Stimulated activated CD8-positive, alpha-beta memory T cell treated with anti-CD3 and anti-CD28 coated beads, Interleukin-4, amount 100 ng/mL, for 24 hours (primary cell): ENCODE results near the gene PPP1R14B.

Experiments used
- DNase-seq: peaks from one replicate; pipeline ENCODE4 v3.0.0-alpha.2; 2020; ENCODE audit warnings: low read depth

Gene PPP1R14B

DNA sequence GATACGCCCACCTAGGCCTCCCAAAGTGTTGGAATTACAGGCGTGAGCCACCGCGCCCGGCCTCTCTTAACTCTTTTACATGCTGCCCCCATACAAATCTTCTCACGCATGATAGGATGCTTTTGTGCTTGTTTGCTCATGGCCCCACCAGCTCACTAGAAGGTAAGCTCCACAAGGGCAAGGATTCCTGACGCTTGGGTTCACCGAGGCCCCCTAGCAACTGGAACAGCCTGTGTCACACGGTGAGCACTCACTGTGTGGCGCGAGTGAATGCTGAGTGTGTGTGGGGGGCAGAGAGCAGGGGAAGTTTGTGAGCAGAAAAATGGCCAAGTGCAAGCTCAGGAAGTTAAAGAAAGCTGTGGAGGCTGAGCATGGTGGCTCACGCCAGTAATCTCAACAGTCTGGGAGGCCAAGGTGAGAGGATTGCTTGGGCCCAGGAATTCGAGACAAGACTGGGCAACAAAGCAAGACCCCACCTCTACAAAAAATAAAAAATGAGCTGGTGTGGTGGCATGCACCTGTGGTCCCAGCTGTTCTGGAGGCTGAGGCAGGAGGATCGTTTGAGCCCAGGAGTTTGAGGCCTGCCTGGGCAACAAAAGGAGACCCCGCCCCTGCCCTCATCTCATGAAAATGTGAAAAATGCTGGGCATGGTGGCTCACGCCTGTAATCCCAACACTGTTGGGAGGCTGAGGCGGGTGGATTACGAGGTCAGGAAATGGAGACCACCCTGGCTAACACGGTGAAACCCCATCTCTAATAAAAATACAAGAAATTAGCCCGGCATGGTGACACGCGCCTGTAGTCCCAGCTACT, 35.4 kb upstream of the PPP1R14B start:
- DNase-seq, result no peak

DNA sequence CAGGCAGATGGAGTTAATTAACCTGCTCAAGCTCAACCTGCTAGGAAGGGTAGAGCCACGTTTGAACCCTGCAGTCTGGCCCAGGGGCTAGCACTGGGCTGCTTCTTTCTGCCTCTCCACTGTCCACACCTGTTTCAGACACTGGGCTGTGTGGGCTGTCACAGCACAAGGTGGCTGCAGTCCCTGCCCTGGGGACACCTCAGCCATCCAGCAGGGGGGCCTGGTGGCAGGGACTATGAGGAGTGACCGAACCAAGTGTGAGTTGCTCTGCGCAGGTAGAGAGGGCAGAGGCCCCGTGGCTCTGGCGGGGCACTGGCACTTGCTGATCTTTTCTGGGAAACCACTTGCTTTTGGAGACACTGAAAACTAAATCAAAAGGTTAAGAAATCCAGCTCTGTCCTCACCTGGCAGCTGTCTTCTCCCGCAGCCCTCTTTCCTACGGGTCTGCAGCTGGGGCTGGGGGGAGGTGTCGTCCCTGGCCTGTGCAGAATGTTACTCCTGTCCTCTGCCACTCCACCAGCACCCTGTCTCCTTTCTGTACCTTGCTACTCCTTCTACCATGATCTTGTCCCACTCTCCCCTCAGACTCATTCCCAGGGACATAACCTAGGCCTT, 31.9 kb upstream of the PPP1R14B start:
- DNase-seq, result no peak

DNA sequence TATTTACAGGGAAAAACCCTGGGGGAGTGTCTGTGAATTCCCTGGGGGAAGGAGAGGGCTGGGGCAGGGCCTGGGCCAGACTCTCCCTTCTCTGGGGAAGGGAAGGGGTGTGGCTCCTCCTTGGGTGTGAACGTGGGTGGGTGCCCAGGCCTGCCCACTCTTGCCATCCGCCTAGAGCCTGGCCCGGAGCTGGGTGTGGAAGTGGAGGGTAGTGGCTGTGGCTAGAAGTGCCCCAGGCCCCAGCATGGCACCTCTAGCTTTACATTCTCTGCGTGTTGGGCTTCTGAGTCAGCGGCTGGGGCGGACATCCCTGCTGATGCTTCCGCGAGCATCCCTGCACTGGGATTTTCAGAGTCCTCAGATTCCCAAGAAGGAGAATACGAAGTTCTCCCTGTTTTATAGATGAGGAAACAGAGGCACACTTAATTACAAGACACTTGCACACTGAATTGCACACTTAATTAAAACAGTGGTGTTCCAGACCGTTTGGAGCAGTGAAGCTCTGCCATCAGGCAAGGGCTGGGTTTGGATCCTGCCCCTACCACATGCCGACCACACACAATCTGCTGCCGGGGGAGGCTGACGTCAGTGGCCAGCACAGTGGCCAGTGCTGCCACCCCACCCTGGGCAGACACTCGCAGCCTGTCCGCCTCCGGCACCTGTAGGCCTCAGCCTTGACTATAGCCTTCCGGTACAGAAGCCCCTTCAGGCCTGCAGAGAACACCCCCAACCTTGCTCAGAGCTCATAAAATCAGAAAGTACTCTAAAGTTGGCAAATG, 30.1 kb upstream of the PPP1R14B start:
- DNase-seq, result no peak

DNA sequence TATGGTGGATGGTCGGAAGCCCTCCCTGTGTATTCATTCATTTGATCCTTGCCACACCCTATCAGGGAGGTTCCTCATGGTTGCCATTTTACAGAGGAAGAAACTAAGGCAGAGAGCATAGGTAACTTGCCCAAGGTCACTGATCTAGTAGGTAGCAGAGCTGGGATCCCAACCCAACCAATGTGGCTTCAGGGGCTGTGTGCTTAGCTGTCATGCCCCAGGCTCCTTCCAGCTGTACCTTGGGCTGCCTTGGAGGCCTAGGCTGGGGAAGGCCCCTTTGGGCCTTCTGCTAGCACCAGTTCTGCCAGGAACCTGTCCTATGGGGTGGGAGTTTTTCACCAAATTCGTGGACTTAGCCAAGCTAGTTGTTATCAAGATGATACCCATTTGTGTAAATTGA, 29.1 kb upstream of the PPP1R14B start:
- DNase-seq, result no peak

DNA sequence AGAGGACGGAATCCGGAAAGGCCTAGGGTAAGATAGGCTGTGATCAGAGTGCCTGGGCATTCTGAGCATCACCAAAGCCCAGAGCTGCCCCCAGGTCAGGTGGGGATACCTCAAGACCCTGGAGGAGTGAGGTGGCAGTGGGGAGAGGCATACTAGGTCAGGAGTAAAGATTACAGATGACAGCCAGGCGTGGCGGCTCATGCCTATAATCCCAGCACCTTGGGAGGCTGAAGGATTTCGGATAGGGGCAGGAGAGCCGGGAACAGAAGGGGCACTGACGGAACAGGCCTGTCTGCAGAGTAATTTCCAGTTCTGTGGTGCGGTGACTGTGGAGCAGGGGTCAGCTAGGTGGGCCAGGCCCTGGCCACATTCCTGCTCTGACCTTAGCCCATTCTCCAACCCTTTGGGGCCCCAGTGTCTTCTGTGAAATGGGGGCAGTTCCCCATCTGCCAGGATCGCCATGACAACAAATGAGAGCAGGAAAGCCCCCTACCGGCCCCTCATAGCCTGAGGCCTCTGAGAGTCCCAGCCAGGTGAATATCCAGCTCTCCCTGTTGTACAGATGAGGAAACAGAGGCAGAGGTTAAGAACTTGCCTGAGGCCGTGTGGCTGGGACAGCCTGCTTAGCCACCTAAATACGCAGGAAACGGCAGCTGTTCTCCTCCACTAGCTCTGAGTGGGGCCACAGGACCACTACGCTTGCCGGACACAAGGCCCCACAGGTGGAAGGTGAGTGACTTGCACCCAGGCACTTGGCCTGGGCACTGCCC, 28.5 kb upstream of the PPP1R14B start:
- DNase-seq, result no peak

DNA sequence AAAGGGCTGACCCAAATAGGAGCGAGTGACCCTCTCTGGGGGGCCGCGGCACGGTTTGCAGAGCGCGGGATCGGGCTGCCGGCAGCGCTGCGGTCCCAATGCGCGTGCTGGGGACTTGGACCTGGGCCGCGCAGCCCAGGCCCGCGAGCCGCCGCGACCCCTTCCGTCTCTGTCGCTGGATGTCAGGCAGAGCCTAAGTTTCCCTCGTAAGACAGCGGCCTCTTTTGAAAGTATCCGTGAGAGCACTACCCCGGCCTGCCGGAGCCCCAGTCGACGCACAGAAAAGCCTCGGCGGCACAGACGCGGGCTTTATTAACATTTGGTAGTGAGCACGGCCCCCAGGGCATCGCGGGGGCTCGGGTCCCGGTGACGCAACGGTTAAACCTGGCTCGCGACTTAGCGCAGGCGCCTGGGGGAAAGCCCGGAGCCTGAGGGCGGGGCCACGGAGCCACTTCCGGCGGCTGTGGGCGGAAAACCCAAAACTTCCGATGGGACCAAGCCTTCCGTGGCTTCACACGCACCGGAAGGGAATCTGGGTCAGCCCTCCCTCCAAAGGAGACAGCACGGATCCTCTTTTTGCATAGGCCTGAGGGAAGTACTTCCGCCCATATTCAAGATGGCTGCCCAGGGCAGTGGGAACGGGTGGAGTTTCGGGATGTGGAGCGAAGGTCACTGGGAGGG, 22.9 kb upstream of the PPP1R14B start:
- peak; percentile 97 for DNase-seq

DNA sequence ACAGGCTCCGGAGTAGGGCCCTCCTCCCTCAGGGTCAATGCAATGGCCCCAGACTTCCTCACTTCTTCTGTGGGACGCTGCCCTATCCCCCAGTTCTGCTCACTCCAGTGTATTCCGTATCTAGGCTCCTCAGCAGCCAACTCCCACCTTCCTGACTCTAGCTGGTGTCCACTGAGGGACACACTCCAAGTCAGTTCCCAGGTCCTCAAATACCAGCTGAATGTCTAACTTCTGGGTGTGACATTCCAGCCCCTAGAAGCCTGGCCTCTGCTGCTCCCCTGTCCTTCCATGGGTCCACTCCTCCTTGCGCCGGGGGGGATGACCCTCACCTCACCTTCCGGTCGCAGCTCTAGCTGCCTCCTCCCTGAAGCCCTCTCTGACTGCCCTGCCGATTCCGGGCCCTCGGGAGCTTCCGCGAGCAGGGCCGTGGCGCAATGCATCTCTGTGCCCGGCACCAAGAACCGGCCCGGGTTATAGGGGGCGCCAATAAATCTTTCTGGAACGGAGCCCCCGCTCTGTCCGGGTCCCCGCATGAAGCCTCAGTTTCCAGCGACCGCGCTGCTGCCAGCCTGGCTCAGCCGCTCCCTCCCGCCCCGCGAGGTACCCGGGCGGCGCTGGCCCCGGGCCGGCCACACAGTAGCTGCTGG, 22.3 kb upstream of the PPP1R14B start:
- peak; percentile 35 for DNase-seq

DNA sequence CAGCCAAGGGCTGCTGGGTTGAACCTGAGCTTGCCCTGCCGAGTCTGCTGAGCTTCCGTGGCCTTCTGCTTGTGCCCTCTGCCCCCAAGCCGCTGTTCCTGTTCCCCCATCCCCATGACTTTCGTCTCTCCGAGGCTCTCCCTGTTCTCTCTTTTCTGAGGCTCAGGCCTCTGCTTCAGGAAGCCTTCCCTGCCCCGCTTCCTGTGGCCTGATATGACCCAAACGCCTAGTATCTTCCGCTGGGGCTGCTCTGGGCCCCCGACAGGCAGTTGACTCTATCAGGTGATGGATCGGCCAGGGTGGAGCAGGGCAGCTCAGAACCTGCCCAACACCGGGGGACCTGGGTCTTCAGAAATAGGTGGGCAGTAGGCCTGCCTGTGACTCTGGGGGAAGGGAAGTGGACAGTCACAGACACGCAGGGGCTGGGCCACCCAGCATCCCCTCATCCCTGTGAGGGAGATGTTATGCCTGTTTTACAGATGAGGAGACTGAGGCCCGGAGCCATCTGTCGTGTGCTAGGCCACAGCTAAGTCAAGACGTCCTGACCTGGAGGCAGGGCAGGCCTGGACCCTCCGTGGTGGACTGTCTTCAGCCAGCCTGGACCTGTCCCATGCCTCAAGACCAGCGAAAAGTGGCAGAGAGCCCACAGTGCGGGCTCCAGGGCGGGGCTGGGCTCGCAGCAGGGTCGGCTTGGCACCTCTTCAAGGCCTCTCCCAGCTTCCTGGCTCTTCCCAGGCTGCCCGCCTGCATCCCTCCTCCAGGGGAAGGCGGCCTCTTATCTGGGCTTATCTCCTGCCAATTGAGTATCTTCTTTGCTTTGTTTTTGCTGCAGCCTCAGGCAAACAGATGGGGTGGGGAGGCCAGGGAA, 21.5 kb upstream of the PPP1R14B start:
- DNase-seq, result no peak

DNA sequence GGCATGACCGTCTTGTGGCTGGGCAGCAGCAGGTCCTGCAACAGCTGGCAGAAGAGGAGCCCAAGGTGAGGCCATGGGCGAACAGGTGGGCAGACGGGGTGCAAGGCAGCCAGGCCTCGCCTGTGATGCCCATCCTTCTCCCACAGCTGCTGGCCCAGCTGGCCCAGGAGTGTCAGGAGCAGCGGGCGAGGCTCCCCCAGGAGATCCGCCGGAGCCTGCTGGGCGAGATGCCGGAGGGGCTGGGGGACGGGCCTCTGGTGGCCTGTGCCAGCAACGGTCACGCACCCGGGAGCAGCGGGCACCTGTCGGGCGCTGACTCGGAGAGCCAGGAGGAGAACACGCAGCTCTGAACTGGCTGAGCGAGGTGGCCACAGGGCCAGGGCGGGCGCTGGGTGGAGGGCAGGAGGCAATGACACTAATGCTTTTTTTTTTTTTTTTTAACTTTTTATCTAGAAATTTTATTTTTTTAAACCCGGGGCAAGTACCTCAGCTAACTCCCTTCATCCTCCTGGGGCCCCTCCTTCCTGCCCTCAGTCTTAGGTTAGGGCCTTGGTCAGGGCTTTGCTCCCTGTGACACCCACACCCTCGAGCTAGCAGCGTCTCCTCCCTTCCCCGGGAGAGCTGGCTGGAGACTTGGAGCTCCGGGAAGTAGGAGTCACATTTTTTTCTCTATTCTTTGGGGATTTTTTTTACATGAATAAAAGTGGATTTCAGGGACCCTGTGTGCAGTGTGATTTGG, 20.6 kb upstream of the PPP1R14B start:
- DNase-seq, result no peak

DNA sequence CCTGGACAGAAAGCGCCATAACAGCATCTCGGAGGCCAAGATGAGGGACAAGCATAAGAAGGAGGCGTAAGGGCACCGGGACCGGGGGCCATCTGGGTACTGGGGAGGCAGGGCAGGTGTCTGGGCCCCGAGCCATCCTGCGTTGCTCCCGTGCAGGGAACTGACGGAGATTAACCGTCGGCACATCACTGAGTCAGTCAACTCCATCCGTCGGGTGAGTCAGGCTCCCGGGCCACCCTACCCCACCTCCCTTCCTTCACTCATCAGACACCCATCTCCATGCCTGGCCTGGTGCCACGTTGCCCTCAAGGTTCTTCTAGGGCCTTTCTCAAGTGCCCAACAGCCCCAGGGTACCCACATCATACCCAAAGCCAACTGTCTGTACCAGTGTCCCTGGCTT, 19.6 kb upstream of the PPP1R14B start:
- DNase-seq, result no peak

DNA sequence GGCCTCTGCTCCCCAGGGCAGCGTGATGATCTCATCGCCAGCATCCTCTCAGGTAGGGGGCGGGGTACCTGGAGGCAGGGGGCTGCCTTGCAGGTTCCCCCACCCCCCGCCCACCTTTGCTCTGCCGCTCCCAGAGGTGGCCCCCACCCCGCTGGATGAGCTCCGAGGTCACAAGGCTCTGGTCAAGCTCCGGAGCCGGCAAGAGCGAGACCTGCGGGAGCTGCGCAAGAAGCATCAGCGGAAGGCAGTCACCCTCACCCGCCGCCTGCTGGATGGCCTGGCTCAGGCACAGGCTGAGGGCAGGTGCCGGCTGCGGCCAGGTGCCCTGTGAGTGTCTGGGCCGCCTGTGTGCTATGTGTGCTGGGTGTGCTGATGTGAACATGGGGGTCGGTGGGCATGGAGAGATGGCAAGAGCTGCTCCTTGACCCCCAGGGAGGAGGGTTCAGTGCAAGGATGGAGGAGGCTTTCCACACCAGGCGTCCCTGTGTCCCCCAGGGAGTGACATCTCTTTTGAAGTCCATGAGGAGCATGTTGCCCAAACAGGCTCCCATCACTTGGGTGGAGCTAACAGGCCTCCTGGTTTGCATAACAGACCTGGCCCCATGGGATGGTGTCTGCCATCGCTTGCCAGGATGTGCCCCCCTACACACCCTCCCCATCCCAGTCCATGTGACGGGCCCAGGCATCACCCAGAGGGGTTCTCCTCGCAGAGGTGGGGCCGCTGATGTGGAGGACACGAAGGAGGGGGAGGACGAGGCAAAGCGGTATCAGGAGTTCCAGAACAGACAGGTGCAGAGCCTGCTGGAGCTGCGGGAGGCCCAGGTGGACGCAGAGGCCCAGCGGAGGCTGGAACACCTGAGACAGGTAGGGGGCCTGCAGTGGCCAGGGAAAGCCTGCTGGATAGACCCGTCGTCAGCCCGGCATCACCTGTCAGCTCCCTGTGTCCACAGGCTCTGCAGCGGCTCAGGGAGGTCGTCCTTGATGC, 18.7 kb upstream of the PPP1R14B start:
- DNase-seq, result no peak

DNA sequence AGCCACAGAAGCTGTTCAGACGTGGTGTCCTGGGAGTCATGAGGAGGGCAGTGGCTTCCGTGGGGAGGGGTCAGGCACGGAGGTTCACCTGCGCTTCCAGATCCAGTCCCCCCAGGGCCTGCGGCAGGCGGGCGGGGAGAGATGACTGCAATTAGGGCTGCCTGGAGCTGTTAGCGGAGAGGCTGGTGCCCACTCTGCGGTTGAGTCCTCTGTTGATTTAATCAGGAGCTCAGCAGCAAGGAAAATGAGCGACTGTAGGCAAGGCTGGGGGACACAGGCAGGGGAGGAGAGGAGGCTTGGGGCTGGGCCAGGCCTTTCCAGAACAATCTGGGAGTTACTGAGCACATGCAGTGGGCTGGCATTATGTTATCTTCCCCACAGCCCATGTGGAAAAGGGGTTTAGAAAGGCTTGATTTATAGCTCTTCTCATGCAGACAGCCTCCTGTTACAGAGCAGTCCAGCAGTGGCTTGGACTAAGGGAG, 17.7 kb upstream of the PPP1R14B start:
- DNase-seq, result no peak

DNA sequence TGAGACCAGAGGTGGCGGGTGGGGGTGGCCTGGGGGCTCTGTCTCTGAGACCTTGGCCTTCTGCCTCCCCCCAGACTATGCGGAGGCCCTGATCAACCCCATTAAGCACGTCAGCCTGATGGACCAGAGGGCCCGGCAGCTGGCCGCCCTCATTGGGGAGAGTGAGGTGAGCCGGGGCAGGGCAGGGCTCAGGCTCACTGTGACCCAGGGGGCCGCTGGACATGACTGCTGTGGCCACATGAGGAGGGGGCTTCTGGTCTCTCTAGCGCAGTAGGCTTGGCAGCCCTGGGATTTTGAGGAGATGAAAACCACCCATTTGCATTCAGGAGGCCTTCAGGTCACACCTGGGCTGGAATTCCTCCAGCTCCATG, 17.2 kb upstream of the PPP1R14B start:
- DNase-seq, result no peak

DNA sequence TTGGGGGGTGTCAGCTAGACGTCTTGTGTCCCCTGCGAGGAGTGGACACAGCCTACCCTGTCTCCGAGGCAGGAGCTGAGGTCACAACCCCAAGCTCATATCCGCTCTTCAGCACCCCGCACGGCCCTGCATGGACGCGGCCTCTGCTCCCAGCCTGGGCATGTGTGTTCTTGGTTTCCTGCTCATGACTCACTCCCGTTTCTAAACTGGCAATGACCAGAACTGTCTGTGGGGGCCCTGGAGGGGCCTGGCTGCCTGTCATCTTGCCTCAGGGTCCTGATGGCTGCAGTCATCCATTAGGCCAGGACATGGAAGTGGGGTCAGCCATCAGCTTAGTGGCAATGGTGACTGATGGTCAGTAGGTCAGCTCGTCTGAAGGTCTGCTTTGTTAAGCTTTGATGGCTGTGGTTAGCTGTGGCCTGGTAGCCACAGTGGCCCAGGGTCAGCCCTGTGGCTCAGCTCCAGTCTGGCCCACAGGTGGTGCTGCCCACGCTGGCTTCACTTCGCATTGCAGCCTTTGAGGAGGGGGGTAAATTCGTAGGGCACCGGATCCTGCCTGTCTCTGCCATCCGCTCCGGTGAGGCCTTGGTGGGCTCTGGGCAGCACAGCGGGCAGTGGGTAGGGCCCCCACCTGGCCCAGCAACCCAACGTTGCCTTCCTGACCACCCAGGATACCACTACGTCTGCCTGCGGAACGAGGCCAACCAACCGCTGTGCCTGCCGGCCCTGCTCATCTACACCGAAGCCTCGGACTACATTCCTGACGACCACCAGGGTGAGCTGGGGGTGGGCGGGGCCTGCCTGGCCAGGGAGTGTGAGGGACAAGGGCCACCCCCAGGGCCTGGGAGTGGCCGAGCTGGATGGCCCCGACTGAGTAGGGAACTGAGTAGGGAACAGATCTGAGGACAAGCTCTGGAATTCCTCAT, 16.5 kb upstream of the PPP1R14B start:
- DNase-seq, result no peak

DNA sequence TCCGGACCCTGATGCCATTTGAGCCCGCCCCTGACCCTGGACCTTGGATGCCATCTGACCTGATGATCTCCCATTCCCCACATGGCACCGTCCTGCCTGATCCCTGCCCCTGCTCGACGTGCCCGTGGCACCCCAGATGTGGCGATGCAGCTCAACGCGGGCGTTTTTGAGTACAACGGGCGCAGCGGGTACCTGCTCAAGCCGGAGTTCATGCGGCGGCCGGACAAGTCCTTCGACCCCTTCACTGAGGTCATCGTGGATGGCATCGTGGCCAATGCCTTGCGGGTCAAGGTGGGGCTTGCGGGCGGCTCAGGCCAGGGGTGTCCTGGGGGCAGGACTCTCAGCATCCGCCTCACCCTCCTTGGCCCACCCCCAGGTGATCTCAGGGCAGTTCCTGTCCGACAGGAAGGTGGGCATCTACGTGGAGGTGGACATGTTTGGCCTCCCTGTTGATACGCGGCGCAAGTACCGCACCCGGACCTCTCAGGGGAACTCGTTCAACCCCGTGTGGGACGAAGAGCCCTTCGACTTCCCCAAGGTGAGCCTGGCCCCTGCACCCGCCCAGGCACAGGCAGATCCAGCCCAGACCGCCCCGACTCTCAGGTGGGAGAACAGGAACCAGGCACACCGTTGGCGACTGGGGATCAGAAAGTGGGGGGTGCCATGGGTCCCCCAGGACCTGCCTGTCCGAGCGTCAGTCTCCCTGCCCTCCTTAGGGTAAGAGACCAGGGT, 15.7 kb upstream of the PPP1R14B start:
- DNase-seq, result no peak

DNA sequence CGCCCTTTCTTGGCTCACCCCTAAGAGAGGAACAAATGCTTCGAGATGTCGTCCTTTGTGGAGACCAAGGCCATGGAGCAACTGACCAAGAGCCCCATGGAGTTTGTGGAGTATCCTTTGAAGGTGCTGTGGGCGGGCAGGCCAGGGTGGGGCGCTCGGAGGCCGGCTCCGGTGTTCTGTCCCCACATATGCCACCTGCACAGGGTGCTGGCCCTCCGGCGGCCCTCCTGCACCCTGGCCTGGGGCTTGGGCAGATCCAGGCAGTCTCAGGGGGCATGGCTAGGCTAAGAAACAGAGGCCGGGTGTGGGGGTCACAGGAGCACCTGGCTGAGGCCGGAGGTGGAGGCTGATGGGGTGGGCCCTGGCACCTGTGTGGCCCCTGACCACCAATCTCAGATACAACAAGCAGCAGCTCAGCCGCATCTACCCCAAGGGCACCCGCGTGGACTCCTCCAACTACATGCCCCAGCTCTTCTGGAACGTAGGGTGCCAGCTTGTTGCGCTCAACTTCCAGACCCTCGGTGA, 14.9 kb upstream of the PPP1R14B start:
- no peak for DNase-seq
